Measurements from ENCODE around the gene OTUD5.

GRCh38 chrX:48919360-48919841, 38.0 kb downstream of the OTUD5 start:
- TF ChIP-seq CTCF (IDR thresholded peaks at IDR 0.05; ENCODE audit: insufficient read depth, low read length) (no peak), POLR2AphosphoS5 (IDR thresholded peaks at IDR 0.05; ENCODE audit: low read depth) (no peak), GABPA (IDR thresholded peaks at IDR 0.05; ENCODE audit: low read depth) (no peak)
- TF ChIP-seq, protein P1, sequence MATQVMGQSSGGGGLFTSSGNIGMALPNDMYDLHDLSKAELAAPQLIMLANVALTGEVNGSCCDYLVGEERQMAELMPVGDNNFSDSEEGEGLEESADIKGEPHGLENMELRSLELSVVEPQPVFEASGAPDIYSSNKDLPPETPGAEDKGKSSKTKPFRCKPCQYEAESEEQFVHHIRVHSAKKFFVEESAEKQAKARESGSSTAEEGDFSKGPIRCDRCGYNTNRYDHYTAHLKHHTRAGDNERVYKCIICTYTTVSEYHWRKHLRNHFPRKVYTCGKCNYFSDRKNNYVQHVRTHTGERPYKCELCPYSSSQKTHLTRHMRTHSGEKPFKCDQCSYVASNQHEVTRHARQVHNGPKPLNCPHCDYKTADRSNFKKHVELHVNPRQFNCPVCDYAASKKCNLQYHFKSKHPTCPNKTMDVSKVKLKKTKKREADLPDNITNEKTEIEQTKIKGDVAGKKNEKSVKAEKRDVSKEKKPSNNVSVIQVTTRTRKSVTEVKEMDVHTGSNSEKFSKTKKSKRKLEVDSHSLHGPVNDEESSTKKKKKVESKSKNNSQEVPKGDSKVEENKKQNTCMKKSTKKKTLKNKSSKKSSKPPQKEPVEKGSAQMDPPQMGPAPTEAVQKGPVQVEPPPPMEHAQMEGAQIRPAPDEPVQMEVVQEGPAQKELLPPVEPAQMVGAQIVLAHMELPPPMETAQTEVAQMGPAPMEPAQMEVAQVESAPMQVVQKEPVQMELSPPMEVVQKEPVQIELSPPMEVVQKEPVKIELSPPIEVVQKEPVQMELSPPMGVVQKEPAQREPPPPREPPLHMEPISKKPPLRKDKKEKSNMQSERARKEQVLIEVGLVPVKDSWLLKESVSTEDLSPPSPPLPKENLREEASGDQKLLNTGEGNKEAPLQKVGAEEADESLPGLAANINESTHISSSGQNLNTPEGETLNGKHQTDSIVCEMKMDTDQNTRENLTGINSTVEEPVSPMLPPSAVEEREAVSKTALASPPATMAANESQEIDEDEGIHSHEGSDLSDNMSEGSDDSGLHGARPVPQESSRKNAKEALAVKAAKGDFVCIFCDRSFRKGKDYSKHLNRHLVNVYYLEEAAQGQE (IDR thresholded peaks at IDR 0.05; ENCODE audit: insufficient replicate concordance, low read depth), result no peak
